Vagina (tissue), 2 donors: ENCODE data around the gene PIP5K1B.

Source experiments
- CTCF ChIP-seq, 3 experiments: fragments of 450-650 bp in 2 of 3; fragments of 200-600 bp in 1 of 3; sonication (generic) in 1 of 3; IDR thresholded peaks; one replicate each; pipeline ENCODE4 v1.5.1; 2017 to 2019; ENCODE audit warnings: antibody characterized with exemption in 3 of 3, mild to moderate bottlenecking in 2 of 3, moderate library complexity in 2 of 3
- POLR2AphosphoS5 ChIP-seq, 2 donors: sonication (generic); formaldehyde crosslinking; IDR thresholded peaks; one replicate each; pipeline ENCODE4 v1.9.0; 2017; ENCODE audit warnings: antibody characterized with exemption in 2 of 2, mild to moderate bottlenecking in 2 of 2, low read depth in 1 of 2; ENCODE audit not compliant: insufficient read depth in 1 of 2

DNA sequence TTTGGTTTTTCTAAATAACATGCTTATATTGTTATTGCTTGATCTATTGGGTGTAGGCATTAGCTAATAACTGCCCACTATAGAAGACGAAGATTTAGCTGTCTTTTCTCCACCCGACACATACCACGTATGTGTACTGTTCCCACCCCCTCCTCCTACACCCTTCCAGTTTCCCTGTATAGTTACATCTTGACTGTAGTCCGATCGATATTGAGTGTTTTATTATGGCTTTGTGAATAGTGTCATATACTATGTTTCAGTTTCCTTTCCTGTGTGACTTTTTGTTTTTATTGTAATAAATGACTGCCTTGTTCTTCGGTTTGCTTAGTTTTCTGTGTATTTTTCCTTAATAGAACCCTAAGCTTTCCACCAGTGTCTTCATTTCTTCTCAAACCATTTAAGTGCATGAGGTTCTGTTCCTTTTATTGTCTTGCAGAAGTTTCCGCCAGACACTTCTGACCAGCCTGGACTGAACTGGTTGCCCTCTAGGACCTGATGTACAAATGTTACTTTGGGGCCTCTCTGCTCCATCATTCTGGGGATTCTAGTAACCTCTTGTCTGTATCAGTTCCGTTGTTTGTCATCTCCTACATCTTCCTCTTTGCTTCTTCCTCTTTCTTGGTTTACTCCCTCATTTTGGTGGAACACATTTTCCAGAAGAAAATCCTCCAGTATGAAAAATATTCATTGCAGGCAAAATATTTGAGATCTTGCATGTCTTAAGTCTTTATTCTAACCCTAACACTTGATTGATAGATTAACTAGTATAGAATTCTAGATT lies 247.0 kb downstream of the PIP5K1B start:
- TF ChIP-seq CTCF (IDR thresholded peaks at IDR 0.05) (no peak), POLR2AphosphoS5 (IDR thresholded peaks at IDR 0.05; ENCODE audit: insufficient read depth in 1 of 2, low read depth in 1 of 2) (no peak)
